Superior temporal gyrus (tissue), 1 donor: ENCODE data around the gene PLK5.

Experiments used
- DNase-seq: peaks from one replicate; pipeline ENCODE4 v3.0.0-alpha.2; 2016; ENCODE audit errors: extremely low spot score

PLK5 gene

DNA sequence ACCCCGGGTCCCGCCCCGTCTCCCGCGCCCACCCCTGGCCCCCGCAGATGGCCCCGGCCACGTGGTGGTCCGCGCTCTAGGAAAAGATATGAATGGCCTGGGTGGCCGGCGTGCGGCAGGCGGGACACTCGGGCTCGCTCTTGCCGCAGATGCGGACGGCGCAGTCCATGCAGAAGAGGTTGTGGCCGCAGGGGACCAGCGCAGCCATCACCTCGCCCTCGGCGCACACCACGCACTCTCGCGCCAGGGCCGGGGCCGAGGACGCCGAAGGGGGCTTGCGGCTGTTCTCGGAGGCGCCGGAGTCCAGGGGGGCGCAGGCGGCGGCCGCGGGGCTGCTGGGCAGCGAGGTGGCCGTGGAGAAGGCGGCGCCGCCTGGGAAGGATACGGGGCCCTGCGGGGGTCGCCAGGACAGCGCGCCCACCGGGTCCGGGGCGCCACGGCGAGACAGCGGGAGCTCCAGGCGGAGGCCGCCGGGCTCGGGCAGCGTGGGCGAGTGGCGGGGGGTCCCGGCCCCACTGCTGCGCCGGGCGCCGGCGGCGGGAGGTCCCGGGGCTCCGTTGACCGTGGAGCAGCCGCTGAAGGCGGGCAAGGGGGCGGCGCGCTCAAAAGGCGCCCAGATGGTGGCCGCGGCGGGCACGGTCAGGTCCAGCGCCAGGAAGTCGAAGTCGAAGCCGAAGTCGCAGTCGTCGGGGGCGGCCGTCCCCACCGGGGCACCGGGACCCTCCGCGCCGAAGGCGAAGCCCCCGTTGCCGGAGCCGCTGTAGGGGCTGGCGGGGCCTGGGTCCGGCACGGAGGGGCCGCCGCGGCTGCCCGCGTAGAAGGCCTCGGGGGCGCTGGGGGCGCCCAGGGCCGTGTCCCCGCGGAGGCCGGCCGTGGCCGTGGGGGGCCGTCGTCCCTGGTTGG lies 31.9 kb downstream of the PLK5 start:
- DNase-seq: no peak

DNA sequence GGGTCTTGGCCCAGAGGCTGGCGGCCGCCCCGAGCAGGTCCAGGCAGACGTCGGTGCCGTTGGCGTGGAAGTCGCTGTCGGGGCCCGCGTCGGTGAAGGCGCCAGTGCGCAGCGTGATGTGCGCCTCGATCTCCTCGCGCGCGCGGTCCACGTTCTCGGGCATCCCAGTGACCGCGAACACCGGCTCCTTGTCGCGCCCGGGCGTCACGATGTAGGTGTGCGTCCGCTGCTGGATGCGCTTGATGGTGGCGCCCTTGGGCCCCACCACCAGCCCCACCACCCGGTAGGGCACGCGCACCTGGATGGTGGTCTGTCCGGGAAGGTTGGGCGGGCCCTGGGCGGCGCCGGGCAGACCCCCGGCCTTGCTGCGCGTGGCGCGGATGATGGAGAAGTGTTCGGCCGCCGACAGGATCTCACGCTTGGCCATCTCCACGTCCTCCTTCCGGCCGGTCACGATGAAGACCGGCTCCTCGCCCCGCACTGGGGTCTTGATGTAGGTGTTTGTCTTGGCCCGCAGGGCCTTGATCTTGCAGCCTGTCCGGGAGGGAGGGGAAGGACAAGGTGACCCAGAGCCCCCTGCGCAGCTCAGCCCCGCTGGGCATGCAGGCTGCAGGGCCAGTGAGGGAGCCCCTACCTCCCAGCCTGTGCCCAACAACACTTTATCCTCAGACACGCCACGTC lies 32.7 kb downstream of the PLK5 start:
- DNase-seq: no peak

DNA sequence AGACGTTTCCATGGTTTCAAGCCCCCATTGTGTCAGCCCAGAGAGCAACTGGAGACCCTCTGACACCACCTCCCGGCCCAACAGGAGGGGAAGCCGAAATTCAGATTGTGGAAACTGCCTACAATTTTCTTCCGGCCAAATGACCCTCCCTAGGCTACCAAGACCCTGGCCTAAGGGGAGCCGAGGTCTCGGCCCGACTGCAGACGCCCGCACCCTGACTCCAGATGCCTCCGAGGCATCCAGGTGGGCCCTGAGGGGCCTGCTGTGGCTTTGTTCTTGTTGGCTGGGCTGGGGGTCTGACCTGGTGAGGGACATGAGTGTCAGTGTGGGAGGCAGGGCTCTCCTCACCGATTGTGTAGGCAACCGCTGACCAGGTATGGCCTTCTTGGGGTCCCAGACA lies 34.7 kb downstream of the PLK5 start:
- no peak for DNase-seq

DNA sequence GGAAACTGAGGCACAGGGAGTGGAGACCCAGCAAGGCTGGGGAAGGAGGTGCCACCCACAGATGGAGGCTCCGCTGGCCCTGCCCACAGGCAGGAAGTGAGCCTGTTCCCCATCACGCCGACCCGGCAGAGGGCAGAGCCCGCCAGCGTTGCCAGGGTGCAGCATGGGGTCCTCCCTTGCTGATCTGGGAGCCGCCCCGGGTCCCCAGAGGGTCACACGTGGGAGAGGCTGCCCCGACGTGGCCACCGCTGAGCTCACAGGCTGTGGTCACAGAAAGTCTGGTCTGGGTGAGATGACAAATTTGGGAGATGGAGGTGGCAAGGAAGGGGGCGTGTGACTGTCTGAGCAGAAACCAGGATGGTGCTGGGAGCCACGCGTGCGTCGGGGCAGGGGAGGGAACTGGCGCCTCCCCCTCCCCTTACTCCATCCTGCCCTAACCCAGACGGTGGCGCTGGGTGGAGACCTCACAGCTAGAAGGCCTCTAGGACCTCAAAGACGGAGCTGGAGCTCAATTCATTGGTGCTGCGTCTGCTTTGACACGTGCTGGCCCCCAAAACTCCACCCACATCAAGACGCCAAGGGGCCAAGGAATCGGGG lies 36.5 kb downstream of the PLK5 start:
- DNase-seq: no peak

DNA sequence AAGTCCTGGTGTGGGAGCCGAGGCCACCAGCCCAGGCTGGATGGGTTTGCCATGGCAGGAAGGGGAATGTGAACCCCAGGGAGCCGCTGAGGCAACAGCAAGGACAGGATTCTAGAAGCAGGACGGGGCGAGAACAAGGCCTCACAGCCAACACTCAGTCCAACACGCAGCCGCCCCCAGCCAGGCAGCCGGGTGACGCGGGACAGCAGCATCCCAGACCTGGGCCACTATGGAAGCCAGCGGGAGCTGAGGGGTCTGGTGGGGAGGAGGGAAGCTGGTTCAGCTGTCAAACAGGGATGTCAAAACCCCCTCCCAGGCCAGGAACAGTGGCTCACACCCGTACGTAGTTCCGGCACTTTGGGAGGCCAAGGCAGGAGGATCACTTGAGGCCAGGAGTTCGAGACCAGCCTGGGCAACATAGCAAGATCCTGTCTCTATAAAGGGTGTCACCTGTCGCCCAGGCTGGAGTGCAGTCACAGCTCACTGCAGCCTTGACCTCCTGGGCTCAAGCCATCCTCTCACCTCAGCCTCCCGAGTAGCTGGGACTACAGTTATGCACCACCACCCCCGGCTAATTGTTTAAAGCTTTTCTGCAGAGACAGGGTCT lies 37.5 kb downstream of the PLK5 start:
- no peak for DNase-seq

DNA sequence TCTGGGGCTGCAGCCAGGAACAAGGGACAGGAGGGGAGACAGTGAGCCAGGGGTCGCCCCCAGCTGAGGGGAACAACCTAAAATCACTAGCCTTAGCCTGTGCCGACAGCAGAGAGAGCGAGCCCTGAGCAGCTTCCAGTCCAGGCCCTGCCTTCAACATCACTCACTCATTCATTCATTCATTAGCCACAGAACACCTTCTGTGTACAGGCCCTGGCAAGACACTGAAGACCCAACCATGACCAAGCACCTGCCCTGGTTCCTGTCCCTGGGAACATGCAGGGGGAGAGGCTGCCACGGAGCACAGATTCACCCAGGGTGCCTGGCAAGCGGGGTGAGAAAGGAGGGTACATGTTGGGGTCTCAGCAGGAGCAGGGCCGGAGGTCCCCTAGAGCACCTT lies 39.4 kb downstream of the PLK5 start:
- no peak for DNase-seq

DNA sequence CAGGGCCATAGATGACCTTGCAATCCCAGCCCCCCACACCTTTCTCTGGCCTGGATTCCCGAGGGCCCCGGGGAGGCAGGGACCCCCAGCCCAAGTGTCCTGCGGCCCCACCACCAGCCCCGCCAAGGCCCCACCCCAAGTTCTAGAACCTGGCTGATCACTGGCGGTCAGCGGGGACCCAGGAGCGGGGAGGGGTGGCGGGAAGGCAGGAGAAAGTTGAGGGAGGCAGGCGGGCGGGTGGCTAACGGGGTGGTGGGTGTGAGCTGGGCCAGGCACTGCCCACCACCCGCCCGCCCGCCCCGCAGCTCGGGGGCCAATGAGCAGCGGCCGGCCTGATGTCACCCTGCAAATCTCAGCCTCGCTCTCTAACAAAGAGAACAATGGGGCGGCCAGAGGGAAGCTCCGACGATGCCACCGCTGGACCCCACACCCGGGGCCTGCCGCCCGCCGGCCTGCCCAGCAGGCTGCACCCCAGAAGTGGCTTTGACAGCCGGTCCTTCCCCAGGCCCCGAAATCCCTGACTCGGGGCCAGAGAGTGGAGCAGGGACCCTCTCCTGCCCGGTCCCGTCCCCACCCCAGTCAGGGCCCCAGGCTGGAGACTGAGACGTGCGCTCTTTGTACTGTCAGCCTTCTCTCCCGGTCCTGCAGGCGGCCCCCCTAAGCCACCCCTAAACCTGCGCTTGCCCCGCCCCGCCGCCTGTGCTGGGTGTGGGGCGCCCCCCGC lies 42.7 kb downstream of the PLK5 start:
- peak; percentile 89 for DNase-seq

DNA sequence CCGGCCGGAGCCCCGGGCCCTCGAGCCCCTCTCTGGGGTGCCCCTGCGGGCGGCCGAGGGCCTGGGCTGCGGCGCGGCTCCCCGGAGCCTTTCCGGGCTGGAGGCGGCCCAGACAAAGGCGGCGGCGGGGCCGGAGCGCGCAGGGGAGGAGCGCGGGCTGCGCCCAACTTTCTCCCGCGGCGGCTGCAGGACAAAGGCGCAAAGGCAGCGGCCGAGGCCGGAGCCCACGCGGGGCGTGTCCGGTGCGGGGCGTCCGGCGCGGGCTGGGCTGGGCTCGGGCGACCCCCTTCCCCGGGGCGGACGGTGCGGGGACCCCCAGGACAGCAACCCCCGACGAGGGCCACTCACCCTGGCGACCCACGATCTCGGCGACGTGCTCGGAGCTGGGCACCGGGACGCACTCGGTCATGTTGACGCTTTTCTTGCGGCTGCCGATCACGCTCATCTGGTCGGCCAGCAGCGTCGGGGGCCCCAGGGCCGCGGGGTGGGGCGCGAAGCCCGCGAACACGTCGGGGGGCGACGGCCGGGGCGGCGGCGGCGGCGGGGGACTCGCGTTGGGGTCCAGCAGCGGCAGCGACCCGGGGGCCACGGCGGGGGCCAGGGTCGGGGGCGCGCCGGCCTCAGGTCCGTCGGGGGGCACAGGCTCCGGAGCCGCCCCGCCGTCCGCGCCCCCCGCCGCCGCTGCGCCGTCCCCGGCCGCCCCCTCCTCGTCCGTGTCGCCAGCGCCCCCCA lies 43.4 kb downstream of the PLK5 start:
- no peak for DNase-seq

DNA sequence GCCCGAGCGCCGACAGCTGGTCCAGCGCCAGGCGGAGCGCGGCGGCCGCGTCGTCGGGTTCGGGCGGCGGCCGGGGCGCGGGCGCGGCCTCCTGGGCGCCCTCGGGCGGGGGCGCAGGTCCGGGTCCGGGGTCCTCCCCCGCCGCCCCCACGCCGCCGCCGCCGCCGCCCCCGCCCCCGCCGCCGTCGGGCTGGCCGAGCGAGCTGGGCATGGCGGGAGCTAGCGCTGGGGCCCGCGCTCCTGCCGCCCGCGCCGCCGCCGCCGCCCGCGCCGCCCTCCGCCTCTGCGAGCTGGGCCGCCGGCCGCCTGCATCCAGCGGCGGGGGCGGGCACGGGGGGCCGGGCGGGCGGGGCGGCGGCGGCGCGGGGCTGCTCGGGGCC lies 44.0 kb downstream of the PLK5 start:
- no peak for DNase-seq

DNA sequence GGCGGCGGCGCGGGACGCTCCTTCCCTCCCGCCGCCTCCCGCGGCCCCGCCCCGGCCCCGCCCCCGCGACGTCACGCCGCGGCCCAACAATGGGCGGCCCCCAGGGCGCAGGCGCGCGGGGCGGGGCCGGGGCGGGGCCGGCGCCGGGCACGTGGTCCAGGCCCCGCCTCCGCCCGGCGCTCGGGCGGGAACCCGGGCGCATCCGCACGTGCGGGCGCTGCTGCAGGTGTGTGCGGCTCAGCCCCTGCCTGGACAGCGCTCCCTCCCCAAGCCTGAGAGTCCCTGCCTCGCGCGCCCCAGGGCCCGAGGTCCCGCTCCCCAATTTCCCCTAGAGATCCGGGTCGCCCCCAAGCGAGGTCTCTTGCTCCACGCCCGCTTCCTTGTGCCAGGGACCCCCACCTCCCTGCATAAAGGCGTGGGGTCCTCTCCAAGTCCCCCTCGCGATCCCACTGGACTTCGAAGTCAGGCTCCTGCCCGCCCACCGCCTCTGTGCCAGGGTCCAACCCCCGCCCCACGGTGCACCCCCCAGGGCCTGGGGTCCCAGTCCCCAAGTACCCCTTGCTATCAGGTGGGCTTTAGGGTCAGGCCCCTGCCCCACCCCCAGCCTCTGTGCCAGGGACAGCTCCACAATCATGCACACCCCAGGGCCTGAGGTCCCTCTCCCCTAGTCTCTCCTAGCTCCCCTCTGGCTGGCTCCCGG lies 44.6 kb downstream of the PLK5 start, which contains the start of gene MEX3D:
MEX3D (minus strand) TSS at position 6 of the 700 bp plus-strand sequence. CDS start 267 bp downstream, outside the sequence.
- DNase-seq: peak; percentile 39

DNA sequence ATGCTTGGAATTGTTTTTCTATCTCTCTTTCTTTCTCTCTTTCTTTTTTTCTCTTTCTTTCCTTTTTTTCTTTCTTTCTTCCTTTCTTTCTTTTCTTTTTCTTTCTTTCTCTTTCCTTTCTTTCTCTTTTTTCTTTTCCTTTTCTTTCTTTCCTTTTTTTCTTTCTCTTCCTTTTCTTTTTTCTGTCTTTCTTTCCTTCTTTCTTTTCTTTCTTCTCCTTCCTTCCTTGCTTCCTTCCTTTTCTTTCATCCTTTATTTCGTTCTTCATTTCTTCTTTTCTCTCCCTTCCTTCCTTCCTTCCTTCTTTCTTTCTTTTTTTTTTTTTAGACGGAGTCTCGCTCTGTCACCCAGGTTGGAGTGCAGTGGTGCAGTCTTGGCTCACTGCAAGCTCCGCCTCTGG lies 46.1 kb downstream of the PLK5 start:
- DNase-seq: no peak

DNA sequence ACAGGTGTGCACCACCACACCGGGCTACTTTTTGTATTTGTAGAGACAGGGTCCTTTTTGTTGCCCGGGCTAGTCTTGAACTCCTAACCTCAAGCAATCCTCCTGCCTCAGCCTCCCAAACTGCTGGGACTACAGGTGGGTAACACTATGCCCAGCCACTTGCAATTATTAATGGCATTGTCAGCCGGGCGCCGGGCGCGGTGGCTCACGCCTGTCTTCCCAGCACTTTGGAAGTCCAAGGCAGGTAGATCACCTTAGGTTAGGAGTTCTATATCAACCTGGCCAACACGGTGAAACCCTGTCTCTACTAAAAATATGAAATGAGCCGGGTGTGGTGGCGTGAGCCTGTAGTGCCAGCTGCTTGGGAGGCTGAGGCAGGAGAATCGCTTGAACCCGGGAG lies 47.0 kb downstream of the PLK5 start:
- no peak for DNase-seq

DNA sequence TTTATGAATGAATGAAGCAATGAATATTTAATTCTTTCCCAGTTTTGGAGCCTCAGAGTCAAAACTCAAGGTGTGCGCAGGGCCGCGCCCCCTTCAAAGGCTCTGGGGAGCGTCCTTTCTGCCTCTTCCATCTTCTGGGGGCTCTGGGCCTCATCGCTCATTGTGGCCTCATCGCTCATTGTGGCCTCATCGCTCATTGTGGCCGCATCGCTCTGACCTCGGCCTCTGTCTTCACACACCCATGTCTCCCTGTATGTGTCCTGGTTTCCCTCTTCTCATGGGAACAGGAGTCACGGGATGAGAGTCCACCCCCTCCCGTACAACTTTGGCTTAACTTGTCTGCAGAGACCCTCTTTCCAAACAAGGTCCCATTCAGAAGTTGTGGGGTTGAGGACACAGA lies 47.5 kb downstream of the PLK5 start:
- DNase-seq: no peak

DNA sequence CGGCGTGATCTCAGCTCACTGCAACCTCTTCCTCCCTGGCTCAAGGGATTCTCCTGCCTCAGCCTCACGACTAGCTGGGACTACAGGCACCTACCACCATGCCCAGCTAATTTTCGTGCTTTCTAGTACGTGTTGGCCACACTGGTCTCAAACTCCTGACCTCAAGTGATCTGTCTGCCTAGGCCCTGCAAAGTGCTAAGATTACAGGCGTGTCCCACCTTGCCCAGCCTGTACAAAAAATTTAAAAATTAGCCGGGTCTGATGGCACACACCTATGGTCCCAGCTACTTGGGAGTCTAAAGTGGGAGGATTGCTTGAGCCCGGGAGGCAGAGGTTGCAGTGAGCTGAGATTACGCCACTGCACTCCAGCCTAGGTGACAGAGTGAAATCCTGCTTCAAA lies 48.9 kb downstream of the PLK5 start:
- DNase-seq: no peak

DNA sequence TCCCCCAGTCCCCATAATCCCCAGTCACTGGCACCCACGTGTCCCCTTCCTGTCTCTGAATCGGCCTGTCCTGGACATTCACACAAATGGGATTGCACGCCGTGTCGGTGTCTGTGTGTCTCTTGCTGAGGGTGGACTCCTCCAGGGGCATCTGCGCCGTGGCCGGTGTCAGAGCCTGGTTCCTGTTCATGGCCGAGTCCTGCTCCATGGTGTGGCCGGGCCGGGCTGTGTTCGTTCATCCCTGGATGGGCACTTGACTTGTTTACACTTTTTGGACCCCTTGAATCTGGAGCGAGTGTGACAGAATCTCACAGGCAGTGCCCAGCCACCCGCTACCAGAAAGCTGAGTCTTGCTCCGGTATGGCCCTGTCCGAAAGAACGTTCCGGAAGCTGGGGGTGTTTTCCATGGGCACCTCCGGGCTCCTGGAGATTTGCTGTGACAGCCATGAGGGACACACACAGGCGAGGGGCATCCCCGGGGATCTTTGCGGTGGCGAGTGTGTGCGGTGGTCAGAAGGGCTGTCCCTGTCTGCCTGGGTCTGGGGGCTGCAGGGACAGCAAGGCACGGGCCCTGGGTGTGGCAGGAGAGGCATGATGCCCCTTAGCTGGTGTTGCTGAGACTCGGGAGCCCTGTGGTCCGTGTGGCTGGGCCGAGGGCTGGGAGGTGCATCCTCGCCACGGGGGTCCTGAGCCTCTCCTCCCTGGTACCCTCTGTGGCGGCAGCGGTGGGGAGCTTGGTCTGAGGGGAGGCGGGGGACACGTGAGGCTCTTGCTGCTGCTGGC lies 50.7 kb downstream of the PLK5 start:
- DNase-seq: no peak

DNA sequence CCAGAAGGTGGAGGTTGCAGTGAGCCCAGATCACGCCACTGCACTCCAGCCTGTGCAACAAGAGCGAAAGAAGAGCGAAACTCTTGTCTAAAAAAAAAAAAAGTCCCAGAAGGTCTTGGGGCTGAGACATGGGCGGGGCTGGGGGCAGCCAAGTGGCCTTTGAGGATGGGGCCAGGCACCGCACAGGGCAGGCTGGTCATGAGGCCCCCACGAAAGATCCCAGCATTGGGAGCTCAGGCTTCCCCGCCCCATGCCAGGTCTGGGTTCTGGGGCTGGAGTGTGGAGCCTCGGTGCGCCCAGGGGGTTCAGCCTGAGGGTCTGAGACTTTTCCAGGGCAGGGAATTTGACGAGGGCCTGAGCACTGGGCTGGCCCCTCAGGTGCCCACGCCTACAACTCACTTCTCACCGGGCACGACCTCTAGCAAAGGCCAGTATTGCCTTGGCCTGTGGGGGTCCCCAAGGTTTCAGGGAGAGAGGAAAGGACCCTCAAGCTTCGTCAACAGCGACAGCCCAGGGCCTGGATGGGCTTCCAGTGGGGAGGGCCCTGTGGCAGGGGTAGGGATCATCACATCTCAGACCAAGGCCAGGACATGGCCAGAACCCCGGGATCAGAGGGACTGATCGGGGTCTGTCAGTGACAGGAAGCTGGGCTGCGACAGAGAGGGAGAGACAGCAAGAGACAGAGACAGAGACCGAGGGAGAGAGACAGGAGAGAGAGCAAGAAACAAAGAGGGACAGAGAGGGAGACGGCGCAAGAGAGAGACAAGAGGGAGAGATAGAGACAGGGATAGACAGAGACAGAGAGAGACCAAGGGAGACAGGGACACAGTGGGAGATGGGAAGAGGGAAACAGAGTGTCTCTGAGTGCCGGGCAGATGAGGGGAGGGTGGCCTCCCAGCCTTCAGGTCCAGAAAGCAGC lies 51.7 kb downstream of the PLK5 start:
- no peak for DNase-seq

DNA sequence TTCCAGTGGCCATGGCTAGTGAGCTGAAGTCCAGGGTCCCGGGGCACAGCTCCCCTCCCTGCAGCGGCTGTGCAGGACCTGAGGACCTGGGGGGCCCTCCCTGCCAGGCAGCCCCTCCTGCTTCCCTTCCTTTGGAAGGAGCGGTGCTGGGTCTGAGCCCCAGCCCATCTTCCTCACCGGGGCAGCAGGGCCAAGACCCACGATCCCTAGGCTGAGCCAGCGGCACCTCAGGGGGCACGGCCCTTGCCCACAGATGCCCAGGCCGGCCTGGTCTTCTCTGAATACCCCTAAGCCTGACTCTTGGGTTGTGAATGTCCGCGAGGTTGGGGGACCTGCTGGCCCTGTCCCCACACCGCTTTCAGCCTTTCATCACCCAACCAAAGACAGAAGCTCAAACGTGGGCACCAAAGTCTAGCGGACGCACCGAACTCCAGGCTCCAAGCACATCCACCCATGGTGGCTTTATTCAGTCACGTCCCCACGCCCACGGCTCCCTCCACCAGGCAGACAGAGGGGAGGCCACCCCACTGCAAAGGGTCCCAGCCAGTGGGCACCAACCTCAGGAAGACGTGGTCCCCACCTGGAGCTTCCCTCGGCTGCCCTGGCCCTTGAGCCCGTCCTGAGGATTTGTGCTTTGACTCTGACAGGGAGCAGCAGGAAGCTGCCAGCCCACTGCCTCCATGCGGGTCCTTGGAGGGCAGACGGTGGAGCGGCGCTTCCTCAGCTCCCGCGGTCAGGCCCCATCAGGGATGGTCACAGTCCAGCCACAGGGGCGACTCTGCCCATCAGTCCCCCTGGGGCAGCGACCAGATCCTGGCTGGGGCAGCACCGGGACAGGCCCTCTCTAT lies 52.6 kb downstream of the PLK5 start:
- DNase-seq: no peak
